GM12872 (cell line): ENCODE measurements around the gene ZNG1C.
"Not testable (repeated sequence)": the region's sequence is repeated elsewhere in the genome, so short reads cannot be mapped to it uniquely, and the experiment has no call there.

Experiments used
- TF ChIP-seq, protein P1 (sequence below): IDR thresholded peaks from 3 replicates; pipeline ENCODE4 v1.5.1; 2011; ENCODE audit warnings: low read depth, mild to moderate bottlenecking, low read length, moderate library complexity; ENCODE audit not compliant: insufficient read depth

ZNG1C gene

DNA sequence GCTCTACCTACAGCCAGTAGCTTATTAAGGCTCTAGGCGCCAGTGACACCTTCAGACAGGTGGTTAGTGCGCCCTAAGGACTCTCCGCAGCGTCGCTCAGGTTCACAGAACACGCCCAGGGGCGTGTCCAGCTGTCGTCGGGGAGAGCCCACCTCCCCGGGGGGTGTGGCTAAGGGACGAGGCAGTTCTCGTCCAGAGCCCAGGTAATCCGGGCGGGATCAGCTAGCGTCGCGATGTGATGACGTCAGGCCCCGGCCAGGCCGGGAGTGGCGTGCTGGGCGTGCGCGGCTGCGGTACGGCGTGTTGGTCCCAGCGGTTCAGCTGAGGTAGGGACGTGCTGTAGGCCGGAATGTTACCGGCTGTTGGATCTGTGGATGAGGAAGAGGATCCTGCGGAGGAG is at the start of gene ZNG1C:
Gene ZNG1C (plus strand): TSS at position 301 of the 400 bp plus-strand sequence. CDS start 49 bp downstream, at position 350.
- TF ChIP-seq, protein P1, sequence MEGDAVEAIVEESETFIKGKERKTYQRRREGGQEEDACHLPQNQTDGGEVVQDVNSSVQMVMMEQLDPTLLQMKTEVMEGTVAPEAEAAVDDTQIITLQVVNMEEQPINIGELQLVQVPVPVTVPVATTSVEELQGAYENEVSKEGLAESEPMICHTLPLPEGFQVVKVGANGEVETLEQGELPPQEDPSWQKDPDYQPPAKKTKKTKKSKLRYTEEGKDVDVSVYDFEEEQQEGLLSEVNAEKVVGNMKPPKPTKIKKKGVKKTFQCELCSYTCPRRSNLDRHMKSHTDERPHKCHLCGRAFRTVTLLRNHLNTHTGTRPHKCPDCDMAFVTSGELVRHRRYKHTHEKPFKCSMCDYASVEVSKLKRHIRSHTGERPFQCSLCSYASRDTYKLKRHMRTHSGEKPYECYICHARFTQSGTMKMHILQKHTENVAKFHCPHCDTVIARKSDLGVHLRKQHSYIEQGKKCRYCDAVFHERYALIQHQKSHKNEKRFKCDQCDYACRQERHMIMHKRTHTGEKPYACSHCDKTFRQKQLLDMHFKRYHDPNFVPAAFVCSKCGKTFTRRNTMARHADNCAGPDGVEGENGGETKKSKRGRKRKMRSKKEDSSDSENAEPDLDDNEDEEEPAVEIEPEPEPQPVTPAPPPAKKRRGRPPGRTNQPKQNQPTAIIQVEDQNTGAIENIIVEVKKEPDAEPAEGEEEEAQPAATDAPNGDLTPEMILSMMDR, result not testable (repeated sequence)

DNA sequence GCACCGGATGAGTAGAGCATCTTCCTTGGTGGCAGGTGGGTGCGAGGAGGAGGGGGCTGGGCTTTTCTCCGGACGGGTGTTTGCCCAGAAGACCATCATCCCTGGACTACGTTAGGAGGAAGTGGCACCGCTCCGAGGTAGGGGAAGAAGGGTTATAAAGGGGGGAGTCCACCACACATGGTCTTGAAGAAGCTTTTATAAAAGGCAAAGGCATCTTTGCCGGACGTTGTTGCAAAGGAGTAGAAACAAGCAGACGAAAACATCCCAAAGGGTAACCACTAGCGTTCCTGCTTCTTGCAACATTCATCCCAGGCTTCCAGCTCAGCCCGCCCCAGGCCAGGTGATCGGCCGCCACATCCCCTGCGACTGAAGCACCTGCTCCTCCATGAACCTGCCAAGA is 60.8 kb downstream of the ZNG1C start, which contains the start of gene FOXD4L3:
Gene FOXD4L3 (plus strand): TSS at position 301 of the 400 bp plus-strand sequence. CDS start 85 bp downstream, at position 386.
- TF ChIP-seq, protein P1, result not testable (repeated sequence)
